Activated CD4-positive, alpha-beta T cell treated with anti-CD3 and anti-CD28 coated beads for 1 hour (primary cell): ENCODE data around the gene STXBP3.
A peak's percentile ranks its signal among the peaks of the same experiment; 100 is the strongest.

Experiments used
- DNase-seq: peaks from one replicate; pipeline ENCODE4 v3.0.0-alpha.2; 2020

The STXBP3 gene

DNA sequence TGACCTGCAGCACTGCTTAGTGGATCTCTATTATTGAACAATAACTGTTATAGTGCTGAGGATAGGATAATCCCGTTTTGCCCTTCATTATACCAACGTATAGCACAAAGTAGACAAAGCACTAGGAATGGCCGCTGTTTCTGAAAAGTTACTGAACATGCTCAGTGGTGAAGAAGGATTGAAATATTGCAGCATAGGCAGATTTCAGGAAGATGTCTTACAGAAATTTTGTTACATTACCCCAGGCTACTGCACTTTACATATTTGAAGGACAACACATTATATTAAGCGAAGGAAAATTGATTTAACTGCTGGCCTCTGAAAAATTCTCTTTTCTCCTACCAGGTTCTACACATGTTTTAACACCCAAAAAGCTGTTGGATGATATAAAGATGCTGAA, 62.0 kb downstream of the STXBP3 start:
- no peak for DNase-seq

GRCh38 chr1:108811611-108812010, 65.1 kb downstream of the STXBP3 start:
- no peak for DNase-seq

DNA sequence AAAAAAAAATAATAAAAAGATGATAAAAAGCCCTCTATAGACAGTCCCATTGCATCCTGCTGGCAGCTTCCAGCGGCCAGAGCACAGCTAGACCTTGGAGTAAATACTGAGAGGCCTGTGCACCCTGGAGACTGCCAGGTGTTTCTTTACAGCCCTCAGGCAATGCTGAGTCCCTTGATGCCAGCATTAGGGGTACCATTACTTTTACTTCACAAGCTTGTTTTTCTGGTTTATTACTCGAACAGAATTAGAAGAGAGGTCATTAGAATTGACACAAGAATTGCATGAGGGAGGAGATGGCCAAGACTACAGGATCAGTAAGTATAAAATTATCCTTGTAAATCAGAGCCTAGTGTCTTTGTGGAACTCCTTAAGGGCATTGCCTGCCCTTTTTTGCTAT, 66.9 kb downstream of the STXBP3 start:
- no peak for DNase-seq

DNA sequence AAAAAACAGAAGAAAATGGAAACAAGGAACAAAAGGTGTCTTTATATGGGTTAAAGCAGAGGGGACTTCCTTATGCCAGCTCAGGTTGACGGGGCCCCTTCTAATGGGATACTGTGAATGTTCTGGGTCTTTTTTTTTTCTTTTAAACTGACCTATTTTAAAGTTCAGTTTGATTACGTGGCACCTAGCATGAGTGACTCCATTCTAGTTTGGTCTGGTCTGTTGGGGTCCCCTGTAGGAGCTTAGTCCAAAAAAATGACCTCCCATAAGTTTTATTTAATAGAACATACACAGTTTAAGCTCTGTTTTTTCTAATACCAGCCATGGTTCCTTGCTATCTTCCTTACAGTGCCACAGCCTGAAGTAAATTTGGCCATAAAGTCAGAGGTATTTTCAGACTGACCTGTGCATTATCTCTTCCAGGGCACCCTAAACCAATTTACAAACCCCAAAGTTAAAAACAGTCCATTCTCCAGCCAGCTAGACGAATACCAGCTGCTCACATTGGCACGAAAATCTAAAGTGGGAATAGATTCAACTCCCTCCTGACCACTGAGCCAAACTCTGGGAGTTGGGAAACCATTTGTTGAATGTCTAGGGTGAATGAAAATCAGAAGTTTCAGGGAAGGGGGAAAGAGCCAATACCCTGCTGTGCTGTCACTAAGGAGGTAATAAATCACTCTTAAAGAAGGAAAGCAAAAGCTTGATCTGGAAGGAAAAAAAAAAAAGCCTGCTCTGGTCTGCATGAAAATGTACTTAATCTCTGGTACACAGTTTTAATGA, 68.1 kb downstream of the STXBP3 start:
- DNase-seq: no peak

DNA sequence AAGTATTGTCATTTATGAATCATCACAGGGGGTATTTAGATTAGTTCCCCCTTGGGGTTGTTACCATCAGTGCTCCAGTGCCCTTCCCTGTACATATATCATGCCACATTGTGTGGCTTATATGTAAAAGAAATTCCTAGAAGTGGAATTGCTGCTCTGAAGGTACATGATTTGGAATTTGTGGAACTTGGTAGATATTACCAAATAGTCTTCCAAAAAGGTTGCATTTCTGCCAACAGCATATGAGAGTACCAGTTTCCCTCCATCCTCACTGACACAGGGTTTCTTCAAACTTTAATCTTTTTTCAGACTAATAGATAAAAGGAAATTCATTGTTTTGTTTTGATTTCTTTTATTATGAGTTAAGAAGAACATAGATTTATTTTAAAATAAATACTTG, 69.1 kb downstream of the STXBP3 start:
- no peak for DNase-seq

DNA sequence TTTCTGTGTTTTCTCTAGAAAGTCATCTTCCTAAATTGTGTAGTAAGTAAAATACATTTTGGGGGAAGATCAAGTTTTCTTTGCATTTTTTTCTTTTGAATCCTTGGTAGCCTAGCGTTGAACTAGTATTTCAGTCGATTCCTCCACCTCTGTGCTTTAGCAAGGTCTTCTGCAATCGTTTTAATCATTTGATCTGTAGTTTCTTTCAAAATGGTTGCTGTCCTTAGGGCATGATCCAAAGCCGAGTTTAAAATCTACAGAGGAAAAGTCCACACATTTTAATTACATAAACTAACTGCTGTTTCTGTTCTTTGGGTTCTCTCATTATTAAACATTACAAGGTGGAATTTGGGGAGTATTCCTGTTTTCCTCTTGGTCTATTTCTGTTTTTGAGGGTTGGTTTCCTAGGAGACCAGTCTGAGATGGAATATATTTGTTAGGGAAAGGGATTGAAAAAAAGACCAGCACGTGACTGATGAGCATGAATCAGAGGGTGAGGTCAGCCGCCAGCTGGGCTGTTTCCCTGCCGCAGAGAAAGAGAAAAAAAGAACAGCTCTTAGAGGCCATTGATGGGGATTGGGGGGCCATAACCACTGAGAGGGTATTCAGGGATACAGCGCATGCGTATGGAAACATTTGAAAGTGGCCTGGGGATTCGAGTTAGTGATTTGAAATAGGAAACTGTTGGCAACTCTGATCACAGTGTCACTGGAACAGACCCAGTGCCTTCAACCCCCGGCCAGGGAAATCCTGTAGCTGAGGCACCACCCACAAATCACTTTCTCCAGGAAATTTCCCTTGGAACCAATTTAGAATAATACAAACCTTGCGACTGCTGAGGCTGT, 69.8 kb downstream of the STXBP3 start:
- no peak for DNase-seq

DNA sequence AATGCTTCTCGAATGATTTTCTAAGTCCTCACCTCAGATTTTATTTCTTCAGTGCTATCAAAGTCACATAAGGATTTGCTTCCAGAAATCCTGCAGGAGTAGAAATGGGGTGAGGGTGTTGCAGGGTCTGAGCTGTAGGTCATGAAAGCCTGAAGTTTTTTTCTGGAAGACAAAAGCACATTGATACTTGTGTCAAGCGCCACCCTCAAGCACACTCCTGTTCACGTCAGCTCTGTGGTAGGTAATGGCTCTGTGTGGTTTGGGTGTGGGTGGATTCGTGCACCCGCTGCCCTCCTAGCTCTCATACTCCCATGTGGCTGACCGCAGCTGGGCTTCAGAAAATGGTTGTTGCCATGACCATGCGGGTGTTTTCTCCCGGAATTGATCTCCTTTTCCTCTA, 70.5 kb downstream of the STXBP3 start:
- DNase-seq: no peak

GRCh38 chr1:108817811-108818210, 71.3 kb downstream of the STXBP3 start:
- DNase-seq: no peak

DNA sequence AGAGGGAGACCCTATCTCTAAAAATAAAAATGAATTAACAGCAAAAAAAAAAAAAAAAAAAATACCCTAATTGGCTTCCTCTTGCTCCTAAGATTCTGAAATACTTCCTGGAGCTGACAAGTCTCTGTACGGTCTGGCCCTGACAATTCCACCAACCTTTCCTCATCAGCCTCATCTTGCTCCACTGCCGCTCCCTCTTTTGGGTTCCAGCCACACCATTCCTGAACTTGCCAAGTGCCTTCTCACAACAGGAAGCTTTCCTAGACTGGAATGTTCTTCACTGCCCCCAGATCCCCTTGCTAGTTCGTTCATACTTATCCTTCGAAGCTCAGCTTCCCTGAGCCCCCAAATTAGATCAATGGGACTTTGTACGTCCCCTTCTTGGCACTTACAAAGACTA, 73.4 kb downstream of the STXBP3 start:
- no peak for DNase-seq

GRCh38 chr1:108823632-108824031, 77.2 kb downstream of the STXBP3 start:
- DNase-seq: no peak

DNA sequence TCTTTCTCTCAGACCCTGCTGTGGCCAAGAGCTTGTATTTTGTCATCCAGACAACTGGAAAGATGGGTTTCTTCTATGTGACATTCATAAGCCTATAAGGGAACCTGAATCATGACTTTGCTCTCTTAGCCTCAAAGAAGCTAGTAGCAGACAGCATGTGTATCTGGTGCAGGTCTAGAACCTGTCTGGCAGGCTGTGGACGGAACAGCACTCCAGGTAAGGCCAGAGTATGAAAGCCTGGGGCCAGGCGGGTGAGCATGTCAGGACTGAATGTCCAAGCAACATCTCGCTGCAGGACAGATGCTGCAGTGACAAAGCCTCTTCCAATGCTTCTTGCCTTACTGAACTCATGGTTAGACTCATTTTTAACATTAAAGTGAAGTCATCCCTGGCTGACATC, 77.6 kb downstream of the STXBP3 start:
- DNase-seq: no peak

GRCh38 chr1:108826081-108826635, 79.7 kb downstream of the STXBP3 start:
- no peak for DNase-seq

DNA sequence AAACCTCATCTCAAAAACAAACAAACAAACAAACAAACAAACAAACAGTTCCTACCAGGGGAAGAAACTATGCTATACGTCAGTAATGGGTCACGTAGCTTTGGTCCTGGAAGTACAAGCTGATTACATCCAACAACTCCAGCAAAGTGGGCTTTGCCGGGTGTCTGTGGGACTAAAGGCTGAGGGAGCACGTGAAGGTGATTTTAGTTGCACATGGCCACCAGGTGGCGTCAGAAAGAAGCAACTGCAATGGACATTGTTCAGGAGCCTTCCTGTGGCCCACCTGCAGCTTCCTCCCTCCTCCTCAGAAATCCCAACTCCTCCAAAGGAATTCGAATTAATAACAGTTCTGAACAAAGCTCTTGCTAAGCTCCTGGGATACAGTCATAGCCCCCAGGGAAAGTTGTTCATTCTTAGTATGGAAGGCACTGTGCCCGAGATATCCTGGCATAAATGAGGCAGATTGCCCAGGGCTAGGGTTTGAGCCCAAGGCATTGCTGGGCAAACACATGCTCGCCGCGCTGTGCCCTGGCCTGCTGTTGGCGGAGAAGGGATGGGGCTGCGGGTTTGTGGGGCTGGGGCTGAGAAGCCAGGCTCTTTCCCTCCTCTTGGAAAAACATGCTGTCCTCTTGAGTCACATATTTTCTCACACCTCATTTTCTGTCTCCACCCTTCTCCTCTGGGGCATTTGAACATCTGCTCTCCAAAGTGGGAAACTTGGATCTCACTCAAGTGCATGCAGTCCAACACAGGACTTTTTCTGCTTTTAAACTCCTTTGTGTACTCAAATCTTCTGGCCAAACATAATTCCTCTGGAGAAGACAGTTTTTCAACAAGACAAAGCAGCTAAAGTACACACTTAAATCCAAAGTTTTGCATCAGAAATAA, 81.8 kb downstream of the STXBP3 start:
- peak; percentile 34 for DNase-seq

DNA sequence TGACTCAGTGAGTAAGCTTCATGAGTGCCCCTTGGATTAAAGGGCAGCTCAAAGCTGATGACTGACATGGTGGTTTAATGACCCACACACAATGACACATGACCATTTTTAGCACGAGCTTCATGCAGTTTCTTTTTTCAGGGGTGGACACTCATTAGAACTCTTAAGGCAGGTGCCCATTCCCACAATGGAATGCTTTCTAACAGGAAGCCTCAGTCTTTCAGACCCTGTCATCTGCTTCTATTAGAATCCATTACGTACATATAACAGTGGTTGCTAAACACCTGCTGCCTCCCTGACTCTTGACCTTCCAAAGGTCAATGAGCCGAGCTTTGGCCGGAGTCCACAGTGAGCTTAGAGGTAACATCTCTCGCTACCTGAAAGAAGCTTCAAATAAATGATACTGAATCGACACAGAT, 83.0 kb downstream of the STXBP3 start:
- no peak for DNase-seq

DNA sequence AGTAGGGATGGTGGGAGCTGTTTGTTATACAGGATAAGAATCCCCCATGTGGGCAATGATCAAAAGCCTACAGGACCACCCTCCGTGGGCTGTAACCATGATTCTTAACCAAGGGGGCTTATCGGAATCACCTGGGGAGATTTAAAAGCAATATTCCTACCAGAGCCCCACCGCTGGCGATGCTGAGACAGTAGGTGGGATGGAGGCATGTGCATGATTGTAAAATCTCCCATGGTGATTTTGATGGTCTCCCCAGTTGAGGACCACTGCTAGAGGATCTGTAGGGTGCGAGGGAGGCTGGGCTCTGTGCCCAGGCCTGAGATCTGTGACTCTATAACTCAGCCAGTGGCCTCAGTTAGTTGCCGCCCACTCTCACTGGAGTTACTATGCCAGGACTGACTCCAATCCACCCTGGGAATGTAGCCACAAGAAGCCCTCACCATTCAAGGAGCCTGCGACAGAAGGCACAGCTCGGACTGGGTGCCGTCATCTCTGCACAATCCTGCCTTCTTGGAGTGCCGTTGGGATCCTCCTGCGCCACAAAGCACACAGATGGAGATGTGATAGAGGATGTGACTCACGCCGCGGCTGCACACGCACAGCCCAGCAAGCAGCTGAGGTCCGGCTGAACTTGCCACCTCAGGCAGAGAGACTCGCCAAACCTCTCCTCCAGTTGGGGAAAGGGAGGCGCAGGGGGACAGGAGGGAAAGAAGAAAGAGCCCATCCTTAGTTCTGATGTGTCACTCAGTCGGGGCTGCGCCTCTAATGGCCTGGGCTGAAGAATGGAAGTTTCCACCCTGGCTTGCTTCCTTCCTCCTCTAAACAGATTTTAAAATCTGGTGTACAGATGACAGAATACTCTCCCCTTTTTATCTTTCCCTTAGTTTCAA, 83.9 kb downstream of the STXBP3 start:
- no peak for DNase-seq

- DNase-seq: no peak
Observed at GRCh38 chr1:108831225-108831624, 84.8 kb downstream of the STXBP3 start.

- DNase-seq: no peak
Observed at GRCh38 chr1:108832929-108833328, 86.5 kb downstream of the STXBP3 start.

GRCh38 chr1:108841703-108842102, 95.2 kb downstream of the STXBP3 start:
- DNase-seq: no peak

- no peak for DNase-seq
Observed at GRCh38 chr1:108842525-108843181, 96.2 kb downstream of the STXBP3 start.

DNA sequence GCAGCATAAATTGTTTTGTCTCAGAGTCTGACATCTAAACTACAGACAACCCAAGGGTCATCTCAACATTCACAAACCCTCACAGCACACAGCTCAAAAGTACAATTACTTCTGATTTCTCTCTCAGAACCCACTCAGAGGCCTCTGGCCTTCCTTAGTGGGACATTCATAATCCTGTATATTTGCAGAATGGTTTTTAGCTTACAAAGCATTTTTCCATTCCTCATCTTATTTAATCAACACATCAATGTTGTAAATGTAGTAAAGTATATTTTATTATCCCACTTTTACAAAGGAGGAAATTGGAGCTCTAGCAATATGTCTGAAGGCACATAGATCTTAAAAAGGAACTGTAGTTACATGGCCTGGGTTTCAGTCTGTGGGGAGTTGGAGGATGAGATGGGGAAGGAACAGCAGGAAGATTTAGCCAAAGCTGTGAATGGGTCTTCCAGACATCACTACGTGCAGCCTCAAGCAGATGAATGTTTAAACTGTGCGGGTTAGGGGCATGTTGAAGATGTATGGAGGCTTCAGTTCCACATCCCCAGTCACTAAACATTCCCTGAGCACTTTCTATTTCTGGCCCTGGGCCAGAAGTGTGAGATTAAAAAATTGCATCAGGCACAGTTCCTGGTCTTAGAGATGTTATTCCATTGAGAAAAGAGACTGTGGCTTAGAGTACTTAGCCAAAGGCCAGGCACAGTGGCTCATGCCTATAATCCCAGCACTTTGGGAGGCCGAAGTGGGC, 97.1 kb downstream of the STXBP3 start:
- DNase-seq: no peak

DNA sequence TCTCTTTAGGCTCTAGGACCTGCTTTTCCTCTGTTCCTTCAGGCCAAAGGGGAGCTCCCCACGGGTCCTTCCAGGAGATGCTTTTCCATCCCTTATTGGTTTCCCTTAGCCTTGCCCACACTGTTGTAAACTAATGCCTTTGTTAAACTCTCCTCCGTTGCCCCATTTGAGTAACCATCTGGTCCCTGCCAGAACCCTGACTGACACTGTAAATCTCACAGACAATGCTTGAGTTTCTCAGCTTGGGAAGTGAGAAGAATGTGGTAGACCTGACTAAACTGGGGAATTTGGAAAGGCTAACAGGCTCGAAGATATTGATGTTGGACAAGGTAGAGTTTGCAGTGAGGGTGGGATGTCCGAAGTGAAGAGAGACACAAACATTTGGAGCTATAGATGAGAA, 99.0 kb downstream of the STXBP3 start:
- no peak for DNase-seq
